Epithelial cell of umbilical artery (primary cell): Measurements from ENCODE around the gene PRRT3. TPM values are rescaled to one million over a fixed set of nuclear protein-coding genes. Genes with fewer than 3 reads are reported as not detected.

Experiments used
- total RNA-seq: library from RNA; depleted of rRNA; stranded (reverse); fragments of >200 nt; gene quantifications from 2 replicates; pipeline ENCODE4 v1.2.3, GENCODE V29; 2014

Gene PRRT3
- total RNA-seq = 0.97 and 1.1 TPM in 2 replicates

GRCh38 chr3:9951962-9952805 lies at the start of gene PRRT3:
Gene PRRT3 (minus strand): TSS chr3:9952408. CDS start chr3:9950115, 2,293 bp downstream.

GRCh38 chr3:9933561-9934234 lies 18.5 kb downstream of the PRRT3 start, which contains the start of gene CRELD1:
Gene CRELD1 (plus strand): TSS chr3:9933834. CDS start chr3:9934439, 605 bp downstream.

GRCh38 chr3:9916734-9917680 lies 35.2 kb downstream of the PRRT3 start, which contains the start of gene IL17RC:
Gene IL17RC (plus strand): TSS chr3:9917098. CDS start chr3:9917316, 218 bp downstream.

GRCh38 chr3:9902372-9903237 lies 49.6 kb downstream of the PRRT3 start, which contains the start of gene IL17RE:
Gene IL17RE (plus strand): TSS chr3:9902848. CDS start chr3:9902933, 85 bp downstream.

Other genes with a start within 250 kb of the PRRT3 start
- not detected in 2 replicates for gene CPNE9, start 248.6 kb downstream of the PRRT3 start, total RNA-seq
- gene BRPF1, start 220.7 kb downstream of the PRRT3 start, total RNA-seq = 16.9 and 19.8 TPM in 2 replicates
- 16.9 and 19.3 TPM in 2 replicates for gene OGG1, start 202.5 kb downstream of the PRRT3 start, total RNA-seq
- 39.6 and 59.9 TPM in 2 replicates for gene CAMK1, start 182.5 kb downstream of the PRRT3 start, total RNA-seq
- gene TADA3, start 159.9 kb downstream of the PRRT3 start, total RNA-seq = 32.7 and 36.7 TPM in 2 replicates
- gene ARPC4, start 159.3 kb downstream of the PRRT3 start, total RNA-seq = 379 and 401 TPM in 2 replicates
- gene TTLL3, start 142.1 kb downstream of the PRRT3 start, total RNA-seq = 5.8 and 8.7 TPM in 2 replicates
- 39.6 and 57.4 TPM in 2 replicates for gene RPUSD3, start 108.4 kb downstream of the PRRT3 start, total RNA-seq
- gene CIDEC, start 72.2 kb downstream of the PRRT3 start, total RNA-seq = not detected in 2 replicates
- 40.1 and 43.2 TPM in 2 replicates for gene JAGN1, start 61.8 kb downstream of the PRRT3 start, total RNA-seq
- 0.32 TPM in 1 of 2 replicates, not detected in the other for gene IL17RE, start 49.6 kb downstream of the PRRT3 start, total RNA-seq
- 21.7 and 23.1 TPM in 2 replicates for gene IL17RC, start 35.3 kb downstream of the PRRT3 start, total RNA-seq
- 27.6 and 39.4 TPM in 2 replicates for gene CRELD1, start 18.6 kb downstream of the PRRT3 start, total RNA-seq
- gene EMC3, start 34.4 kb upstream of the PRRT3 start, total RNA-seq = 39.0 and 63.1 TPM in 2 replicates
- gene FANCD2, start 74.0 kb upstream of the PRRT3 start, total RNA-seq = 18.5 and 22.2 TPM in 2 replicates
- not detected in 2 replicates for gene FANCD2OS, start 155.8 kb upstream of the PRRT3 start, total RNA-seq
- 94.5 and 211 TPM in 2 replicates for gene BRK1, start 163.3 kb upstream of the PRRT3 start, total RNA-seq
- gene VHL, start 189.4 kb upstream of the PRRT3 start, total RNA-seq = 45.0 and 46.4 TPM in 2 replicates
- gene IRAK2, start 212.5 kb upstream of the PRRT3 start, total RNA-seq = 30.5 and 34.1 TPM in 2 replicates